GM19395 (cell line): ENCODE measurements around the gene RBM44.
"Not testable (repeated sequence)": the region's sequence is repeated elsewhere in the genome, so short reads cannot be mapped to it uniquely, and the experiment has no call there.

Experiments used
- ATAC-seq: cut with Tn5 transposase; IDR thresholded peaks from one replicate; pipeline ENCODE4 v1.9.1; 2021; ENCODE audit warnings: mild to moderate bottlenecking, moderate library complexity; ENCODE audit not compliant: unreplicated experiment

Gene RBM44

DNA sequence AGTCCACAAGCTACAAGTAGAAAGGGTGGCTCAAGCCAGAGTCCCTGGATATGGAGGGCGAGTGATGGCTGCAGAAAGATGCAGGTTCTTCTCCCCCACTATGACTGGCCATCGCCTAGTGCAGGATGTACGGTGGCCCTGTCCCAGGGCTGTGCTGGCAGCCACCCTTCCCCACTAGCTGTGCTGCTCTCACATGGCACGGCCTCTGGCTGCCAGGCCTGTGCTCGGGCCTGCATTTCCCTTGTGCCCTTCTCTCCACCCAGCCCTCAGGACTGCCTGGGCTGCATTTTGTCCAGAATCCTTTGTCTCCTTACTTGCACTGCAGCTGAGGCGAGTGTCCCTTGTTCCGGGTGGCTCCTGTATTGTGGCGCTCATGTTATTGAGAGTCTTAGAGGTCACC, 59.2 kb downstream of the RBM44 start:
- no peak for ATAC-seq

DNA sequence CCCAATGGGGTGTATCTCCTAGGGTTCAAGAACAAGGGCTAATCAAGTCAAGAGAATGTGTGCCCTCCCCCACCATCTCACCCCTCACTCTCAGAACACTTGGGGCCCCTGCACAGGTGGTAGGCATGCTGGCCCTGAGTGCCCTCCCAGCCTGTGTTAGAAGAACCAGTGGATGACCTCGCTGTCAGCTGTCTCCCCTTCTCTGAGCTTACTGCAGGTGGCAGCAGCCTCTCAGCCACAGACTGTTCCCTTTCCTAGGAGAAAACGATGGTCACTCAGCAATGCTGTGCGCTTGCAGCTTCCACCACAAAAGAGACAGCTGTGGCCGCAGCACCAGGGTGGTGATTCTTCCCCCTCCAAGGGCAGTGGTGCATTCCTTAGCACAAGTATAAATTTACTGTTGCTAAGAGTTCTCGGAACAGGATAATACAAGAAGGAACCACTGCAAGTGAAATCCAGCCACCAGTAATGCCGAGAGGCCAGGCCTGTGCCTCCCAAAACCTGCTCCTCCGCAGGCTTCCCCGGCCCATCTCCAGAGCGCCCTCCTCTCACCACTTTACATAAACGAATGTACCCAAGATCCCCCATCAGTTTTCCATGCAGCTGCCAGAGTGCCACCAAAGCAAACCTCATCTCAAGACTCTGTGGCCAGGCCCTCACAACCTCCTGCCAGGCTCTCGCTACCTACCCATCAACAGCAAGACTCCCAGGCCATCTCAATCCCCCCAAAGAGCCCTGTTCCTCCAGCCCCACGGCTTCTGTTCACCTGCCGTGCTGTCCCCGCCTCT, 59.9 kb downstream of the RBM44 start:
- ATAC-seq = no peak

DNA sequence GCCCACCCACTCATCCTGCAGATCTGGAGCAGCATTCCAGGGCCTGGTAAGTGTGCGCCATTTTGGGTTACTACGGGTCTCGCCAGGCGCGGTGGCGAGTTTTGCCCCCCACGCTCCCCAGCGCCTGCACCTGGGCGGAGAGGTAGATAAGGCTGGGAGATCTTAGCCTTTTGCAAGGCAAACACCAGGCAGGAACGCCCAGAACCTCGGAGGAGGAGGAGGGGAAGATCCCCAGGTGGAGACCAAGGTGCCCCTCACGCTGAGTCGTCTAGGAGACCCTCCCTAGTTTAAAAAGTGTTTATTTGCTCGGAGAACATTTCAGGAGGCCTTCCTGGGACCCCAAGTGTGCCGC, 60.5 kb downstream of the RBM44 start:
- no peak for ATAC-seq

DNA sequence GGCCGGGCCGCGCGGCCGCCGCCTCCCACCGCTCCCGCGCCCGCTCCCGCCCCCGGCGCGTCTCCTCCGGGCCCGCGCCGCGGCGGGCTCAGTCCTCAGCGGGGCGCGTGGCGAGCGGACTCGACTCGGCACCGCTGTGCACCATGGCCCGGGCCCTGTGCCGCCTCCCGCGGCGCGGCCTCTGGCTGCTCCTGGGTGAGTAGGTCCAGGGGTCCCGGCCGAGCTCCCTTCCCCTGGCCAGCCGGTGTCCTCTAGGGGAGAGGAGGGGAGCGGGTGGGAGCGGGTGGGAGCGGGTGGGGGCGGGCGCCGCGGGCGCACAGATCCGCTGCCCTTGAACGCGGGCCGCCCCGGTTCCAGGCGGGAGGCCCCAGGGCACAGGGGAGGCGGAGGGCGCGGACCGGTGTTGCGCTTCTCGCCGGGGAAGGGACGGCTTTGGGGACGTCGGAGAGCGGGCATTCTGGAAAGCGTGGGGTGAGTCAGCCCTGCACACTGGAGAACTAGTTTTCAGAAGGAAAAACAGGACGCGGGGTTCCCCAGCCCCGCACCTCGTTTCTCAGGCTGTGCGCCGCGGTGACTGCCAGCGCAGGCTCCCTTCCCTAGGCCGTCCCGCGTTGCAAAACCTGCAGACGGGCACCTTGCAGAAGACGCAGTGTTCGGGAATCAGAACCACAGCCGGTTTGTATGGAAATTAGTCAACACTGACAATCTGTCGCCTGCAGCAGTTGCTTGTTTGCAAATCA, 61.1 kb downstream of the RBM44 start, which contains the start of gene RAMP1:
Gene RAMP1, plus strand, starts transcription at position 91 of the 740 bp plus-strand sequence. Its CDS starts 53 bp downstream, at position 144.
- no peak for ATAC-seq

DNA sequence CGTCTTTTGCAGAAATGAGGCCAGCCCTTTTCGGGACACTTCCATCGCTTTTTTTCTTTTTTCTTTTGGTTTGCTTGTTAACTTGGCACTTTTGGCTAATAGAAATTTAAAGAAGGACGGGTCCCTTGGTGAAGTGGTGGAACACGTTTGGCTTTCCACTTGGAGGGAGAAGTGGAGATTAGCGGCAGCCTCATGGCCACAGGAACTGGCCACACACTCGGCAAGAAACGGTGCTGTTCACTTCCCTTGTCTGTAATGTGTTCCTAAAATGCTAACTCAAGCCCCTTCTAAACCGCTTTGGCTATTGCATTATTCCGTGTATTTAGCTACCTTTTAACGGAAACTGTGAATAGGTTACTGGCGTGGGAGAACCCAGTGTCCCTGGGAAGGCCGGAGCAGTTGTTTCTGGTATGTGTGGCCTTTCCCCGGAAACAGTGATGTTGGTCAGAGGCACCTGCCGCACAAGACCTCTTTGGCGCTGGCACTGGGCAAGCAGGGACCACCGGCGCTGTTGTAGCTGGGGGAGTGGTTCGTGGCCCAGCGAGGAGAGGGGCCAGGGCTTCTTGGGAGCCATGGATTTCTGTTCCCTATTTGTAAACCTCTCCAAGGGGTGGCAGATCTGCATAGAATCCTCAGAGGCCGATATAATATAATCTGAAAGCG, 61.8 kb downstream of the RBM44 start:
- no peak for ATAC-seq

DNA sequence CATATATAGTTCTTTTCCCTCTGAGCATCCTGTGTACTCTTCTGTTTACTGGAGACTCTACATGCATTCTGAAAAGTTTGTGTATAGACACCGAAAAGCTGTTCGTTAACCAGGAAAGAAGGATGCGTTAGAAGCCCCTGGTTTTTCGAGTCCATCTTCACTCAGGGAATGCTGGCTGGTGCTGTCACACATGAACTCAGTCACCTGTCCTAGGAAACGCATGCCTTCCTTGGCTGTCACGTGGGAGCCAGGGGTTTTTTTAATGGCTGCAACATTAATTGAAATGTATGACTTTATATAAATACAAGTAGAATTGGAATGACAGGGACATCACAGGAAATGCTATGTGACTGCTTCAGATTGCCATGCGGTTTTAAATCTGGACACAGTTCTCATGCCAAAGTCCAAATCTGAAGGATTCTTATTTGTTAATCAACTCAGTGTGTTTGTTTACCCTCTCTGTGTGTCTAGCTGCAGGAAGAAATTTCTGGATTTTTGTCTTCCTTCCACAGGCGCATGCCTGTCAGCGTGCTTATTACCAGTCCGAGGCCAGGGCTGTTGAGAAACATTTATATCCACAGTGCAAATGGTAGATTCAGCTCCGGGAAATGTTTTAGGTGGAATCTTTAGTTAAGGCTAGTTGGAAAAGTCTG, 63.4 kb downstream of the RBM44 start:
- no peak for ATAC-seq

DNA sequence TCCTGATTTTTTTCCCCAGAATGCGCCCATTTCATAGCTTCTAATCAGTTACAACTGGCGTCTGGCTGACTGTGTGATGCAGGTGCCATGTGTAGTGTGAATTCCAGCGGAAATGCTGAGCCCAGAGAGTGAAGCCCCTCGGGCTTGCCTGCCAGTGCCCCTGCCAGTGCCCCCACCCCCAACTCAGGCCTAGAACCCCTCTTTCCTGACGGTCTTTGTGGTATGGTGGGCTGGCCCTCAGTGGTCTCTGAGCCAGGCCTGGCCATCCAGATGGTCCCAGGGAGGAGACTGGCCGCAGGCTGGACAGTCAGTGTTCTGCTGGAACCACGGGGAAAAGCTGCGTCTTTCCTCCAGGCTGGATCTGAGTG, 63.9 kb downstream of the RBM44 start:
- no peak for ATAC-seq

DNA sequence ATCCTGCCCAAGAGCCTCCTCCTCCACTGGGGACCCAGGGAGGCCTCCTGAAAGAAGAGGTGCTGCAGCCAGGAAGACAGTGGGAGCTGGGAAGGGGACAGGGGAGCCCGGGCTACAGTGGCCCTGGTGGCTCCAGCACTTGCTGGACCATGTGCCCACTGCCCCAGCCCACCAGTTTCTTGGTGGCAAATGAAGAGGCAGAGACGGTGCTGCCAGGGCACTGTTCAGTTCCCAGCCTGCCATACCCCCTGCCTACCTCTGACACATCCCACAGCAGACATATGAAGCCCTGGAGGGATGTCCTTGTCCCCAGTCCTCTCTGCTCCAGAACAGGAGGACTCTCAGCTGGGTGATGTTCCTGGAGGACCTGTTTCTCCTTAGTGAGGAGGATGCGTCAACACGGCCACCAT, 64.5 kb downstream of the RBM44 start:
- ATAC-seq = no peak

DNA sequence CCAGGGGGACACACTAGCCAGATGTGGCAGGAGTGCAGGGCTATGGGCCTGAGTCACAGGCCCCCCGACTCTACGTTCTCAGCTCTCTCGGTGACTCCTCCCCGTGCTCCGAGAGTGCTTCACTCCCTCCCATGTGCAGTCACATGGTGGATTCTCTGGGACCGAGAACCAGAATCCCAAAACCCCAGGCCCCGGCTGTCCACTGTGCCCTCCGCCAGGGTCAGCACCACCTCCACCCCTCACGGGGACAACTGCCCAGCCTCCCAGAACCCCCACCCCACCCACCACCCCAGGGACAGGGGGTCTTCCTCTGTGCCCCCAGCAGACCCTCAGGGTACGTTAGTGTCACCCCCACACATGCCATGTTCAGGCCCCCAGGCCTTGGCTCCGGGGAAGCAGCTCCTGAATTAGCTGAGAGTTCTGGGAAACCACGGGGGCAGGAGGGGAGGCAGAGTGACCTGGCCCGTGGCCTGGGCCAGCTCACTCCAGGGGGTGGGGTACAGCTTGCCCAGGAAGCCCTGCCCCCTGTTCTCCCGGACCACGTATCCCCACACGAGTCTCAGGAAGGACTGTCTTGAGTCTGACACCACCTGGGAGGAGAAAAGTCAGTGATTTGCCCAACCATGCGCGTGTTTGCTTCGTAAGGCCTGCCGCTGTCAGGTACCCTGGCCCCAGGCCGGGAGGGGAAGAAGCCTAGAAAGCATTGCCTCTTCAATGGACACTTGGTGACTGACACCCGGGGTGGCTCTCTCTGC, 65.3 kb downstream of the RBM44 start:
- no peak for ATAC-seq

DNA sequence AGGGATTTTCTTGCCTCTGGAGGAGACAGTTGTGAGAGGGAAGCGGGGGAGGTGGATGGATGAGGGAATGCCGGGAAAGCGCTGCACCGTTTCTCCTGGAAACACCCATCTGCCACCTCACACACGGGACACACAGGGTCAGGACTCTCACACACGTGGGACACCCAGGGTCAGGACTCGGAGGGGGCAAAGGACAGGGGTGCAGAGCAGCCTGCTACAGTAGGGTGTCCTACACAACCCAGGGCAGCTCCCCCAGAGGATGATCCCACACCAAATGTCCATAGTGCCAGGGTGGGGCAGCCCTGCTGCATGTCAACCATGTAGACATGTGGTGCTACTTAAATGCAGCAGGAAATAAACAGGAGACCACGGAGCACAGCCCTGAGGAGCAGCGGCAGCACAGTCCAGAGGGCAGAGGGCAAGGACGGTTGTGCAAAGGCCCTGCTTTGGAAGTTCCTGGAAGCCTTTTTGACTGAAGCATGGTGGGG, 65.9 kb downstream of the RBM44 start:
- ATAC-seq = no peak

DNA sequence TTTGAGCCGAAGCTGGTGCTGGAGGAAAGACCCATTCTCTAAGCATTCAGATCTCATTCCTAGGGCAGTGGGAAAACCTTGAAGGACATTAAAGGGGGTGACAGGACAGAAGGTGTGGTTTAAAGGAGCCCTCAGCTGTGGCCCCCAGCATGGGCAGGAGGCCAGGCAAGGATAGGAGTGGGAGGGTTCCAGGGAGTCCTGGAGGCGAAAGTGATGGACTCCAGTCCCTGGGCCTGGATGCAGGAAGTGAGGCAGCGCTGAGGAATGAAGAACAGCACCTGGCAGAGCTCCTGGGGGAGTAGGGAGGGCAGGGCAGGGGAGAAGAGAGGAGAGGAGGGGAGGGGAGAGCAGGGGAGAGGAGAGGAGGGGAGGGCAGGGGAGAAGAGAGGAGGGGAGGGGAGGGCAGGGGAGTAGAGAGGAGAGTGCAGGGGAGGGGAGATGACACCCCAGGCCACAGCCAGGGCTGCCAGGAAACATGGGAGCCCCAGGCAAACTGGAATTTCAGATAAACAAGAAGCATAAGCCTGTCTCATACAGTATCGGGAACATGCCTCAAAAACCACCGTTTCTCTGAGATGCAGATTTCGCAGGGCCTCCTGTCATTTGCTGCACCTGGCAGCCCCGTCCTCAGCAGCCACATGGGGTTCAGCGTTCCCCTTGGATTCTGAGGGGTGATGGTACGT, 66.5 kb downstream of the RBM44 start:
- ATAC-seq = no peak

DNA sequence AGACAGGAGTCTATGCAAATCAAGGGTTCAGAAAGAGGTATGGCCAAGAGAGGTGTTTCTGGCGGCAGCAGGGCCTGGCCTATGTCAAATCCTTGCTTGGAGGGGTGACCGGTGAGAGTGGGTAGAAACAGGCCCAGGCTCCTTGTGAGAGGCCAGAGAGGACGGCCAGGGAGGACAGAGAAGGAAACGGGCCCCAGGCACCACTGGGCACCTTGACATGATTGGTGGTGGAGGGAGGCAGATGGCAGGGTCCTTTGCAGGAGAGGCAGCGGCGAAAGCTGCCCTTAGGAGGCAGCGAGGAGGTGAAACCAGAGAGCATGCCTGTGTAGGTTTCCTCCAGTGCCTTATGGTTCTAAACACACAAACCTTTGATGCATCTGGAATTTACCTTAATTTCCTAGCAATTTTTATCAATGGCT, 67.1 kb downstream of the RBM44 start:
- ATAC-seq = no peak

DNA sequence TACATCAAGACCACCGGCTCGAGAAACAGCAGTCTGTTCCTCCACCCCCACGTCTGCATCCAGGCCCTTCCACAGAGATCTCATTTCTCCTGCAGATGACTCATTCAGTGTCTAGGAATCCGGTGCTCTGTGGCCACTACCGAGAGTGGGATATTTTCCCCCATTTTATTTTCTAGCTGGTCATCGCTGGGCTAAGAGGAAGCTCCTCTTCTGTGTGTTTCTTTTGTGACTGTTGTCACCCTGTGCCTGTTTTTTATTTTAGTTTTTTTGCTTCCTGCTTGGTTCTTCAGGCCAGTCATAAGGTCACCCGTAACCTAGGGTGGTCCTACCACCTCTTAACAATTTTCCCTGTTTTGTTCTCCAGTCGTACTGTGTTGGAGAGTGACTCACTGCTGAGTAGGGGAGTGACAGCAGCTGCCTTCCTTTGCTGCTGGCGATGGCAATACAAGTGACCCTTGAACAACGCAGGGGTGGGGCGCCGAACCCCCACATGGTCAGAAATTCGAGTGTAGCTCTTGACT, 67.6 kb downstream of the RBM44 start:
- ATAC-seq = no peak

DNA sequence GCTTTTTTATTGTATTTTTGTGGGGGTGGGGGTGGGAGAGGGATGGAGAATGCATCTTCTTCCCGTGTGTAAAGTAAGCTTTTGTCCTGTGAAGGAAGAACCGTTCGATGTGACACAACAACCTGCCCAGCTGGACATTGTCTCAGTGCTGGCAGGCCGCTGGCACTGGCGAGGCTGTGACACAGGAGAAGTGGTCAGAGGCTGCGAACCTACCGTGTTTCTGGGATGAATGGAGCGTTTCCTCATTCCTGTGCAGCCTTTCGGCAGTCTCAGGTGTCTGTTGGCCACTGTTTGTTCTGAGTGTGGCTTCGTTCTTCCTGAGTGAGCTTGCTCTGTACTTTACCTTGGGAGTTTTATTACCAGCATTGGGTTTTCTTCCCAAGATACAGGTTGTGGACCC, 68.9 kb downstream of the RBM44 start:
- ATAC-seq = no peak

DNA sequence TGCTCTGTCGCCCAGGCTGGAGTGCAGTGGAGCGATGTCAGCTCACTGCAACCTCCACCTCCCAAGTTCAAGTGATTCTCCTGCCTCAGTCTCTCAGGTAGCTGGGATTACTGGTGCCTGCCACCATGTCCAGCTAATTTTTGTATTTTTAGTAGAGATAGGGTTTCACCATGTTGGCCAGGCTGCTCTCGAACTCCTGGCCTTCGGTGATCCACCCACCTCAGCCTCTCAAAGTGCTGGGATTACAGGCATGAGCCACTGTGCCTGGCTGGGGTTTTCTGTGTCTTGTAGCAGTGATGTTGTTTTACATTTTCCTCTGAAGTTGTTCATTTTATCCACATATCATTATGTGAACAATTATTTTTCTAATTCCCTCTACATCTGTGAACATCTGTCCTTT, 69.5 kb downstream of the RBM44 start:
- ATAC-seq = not testable (repeated sequence)

DNA sequence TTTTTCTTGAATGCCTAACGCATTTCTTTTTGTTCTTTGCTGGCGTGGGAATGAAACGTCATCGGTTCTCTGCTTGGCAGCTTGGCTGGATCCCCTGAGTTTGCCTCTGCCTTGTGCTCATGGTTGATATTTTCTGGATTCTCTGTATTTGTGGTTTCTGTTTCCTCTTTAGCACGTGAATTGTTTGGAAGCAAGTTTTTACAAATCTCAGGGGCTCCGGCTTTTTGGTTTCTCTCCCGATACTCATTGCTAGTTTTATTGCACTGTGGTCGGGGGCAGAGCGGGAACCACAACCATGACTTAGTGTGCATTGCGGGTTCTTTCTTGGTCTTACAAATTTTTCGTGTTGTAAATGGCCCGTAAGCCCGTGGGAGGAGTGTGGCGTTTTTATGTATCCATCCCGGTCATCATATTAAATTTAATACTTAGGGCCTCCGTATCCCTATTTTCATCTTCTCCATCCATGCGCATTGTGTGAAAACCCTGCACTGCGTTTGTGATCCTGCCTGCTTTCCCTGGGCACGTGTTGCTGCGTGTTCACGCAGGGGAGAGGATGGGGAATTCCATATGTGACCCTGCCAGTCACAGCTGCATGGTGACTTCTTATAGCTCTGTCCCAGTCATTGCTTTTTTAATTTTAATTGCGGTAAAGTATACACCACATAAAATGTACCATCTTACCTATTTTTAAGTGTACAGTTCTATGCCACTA, 70.2 kb downstream of the RBM44 start:
- ATAC-seq = no peak

DNA sequence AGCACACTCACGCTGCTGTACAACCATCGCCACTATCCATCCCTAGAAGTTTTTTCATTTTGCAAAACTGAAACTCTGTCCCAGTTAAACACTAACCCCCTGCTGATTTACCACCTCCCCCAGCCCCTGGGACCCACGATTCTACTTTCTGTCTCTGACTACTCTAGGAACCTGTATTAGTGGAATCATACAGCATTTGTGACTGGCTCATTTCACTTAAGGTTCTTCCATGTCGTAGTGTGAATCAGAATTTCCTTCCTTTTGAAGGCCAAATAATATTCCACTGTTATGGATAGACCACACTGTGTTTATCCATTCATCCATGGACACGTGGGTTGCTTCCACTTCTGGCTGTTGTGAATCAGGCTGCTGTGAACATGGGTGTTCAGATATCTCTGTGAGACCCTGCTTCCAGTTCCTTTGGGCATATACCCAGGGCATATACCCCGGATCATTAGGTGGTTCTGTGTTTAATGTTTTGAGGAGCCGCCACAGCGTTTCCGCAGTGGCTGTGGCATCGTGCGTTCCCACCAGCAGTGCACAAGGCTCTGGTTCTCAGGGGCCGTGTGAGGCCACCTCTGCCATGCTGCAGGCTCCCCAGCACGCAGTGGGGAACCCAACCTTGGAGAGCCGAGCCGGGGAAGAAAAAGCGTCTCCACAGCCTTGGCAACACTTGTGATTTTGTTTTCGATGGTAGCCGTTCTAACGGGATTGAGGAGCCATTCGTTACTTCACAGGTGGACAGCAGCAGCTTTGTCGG, 70.9 kb downstream of the RBM44 start:
- no peak for ATAC-seq

DNA sequence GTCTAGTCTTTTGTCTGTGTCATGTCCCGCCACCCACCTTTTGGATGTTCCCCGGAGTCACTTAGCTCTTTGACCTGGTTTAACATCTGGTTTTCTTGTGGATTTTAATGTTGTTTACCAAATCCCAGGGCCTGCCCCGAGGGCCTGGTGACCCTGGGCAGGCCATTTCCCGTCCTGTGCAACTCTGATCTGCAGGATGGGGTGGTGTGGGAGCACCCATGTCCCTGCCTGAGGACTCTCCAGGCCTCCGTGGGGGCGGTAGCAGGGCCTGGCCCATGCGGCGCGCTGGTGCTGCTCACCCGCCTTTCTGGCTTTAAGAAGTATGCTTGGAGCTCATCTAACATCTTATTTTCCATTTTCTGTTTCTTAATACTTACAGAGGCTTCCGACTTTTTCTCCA, 71.5 kb downstream of the RBM44 start:
- ATAC-seq = no peak
